Spinal cord (tissue), 10 donors: ENCODE results near the gene CEP70. TPM values are rescaled to one million over a fixed set of nuclear protein-coding genes. Genes with fewer than 3 reads are reported as not detected.

ENCODE experiments used
- DNase-seq, 6 donors: peaks; one replicate each; pipeline versions ENCODE4 v3.0.0 to v3.0.0-alpha.2; 2013 to 2015; ENCODE audit warnings: low spot score in 6 of 6, low read depth in 4 of 6
- H3K27ac ChIP-seq: one replicate; pipeline ENCODE4 v1.5.1; 2013; ENCODE audit warnings: low read depth, low read length, control low read depth
- H3K27me3 ChIP-seq: one replicate; pipeline ENCODE4 v1.6.1; 2013; ENCODE audit warnings: low read length; ENCODE audit not compliant: control insufficient read depth, insufficient read depth
- H3K36me3 ChIP-seq: one replicate; pipeline ENCODE4 v1.6.1; 2013; ENCODE audit warnings: low read length; ENCODE audit not compliant: control insufficient read depth, insufficient read depth
- H3K4me1 ChIP-seq: one replicate; pipeline ENCODE4 v1.6.1; 2013; ENCODE audit warnings: low read length; ENCODE audit not compliant: control insufficient read depth, insufficient read depth
- H3K4me3 ChIP-seq: one replicate; pipeline ENCODE4 v1.5.1; 2013; ENCODE audit warnings: low read depth, low read length, control low read depth
- H3K9me3 ChIP-seq: one replicate; pipeline ENCODE4 v1.6.1; 2013; ENCODE audit warnings: low read length; ENCODE audit not compliant: control insufficient read depth, insufficient read depth
- WGBS: methylation state at CpG from one replicate; pipeline ENCODE4 v1.1.5; 2013; ENCODE audit warnings: missing lambda C conversion rate; ENCODE audit not compliant: insufficient coverage; 5-methylcytosine and 5-hydroxymethylcytosine counted together
- long read RNA-seq, 4 donors: transcript quantifications; one replicate each; lab custom pipeline, GENCODE V29; 2026
- polyA plus RNA-seq, 2 donors: library from polyadenylated mRNA; unstranded; fragments of 120-200 nt; gene quantifications; one replicate each; pipeline ENCODE4 v1.2.1, GENCODE V29; 2013; ENCODE audit not compliant: insufficient read length in 2 of 2
- total RNA-seq, 2 donors: library from RNA; depleted of rRNA in 1 of 2; stranded (reverse); fragments of 120-200 nt in 1 of 2; fragments of >200 nt in 1 of 2; gene quantifications; one replicate each; pipeline versions ENCODE4 v1.2.3 to v1.2.4, GENCODE V29; 2013 to 2014
- donor health status: healthy.

CEP70 gene, protein sequence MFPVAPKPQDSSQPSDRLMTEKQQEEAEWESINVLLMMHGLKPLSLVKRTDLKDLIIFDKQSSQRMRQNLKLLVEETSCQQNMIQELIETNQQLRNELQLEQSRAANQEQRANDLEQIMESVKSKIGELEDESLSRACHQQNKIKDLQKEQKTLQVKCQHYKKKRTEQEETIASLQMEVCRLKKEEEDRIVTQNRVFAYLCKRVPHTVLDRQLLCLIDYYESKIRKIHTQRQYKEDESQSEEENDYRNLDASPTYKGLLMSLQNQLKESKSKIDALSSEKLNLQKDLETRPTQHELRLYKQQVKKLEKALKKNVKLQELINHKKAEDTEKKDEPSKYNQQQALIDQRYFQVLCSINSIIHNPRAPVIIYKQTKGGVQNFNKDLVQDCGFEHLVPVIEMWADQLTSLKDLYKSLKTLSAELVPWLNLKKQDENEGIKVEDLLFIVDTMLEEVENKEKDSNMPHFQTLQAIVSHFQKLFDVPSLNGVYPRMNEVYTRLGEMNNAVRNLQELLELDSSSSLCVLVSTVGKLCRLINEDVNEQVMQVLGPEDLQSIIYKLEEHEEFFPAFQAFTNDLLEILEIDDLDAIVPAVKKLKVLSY
- total RNA-seq: 10 to 100 TPM; 43.3 to 50.9 TPM
- 10 to 100 TPM; 29.7 to 35.8 TPM for polyA plus RNA-seq
- long read RNA-seq, donor 1, partial matches to known transcripts: 9 of 12 reads
- long read RNA-seq, donor 1, other reads (novel, unspliced or antisense): 0 of 12 reads
- long read RNA-seq, donor 2, partial matches to known transcripts: 23 of 52 reads
- long read RNA-seq, donor 2, other reads (novel, unspliced or antisense): 27 of 52 reads
- long read RNA-seq, donor 3, partial matches to known transcripts: 0 of 1 reads
- long read RNA-seq, donor 3, other reads (novel, unspliced or antisense): 0 of 1 reads
- long read RNA-seq, donor 4, partial matches to known transcripts: 53 of 104 reads
- long read RNA-seq, donor 4, other reads (novel, unspliced or antisense): 49 of 104 reads

DNA sequence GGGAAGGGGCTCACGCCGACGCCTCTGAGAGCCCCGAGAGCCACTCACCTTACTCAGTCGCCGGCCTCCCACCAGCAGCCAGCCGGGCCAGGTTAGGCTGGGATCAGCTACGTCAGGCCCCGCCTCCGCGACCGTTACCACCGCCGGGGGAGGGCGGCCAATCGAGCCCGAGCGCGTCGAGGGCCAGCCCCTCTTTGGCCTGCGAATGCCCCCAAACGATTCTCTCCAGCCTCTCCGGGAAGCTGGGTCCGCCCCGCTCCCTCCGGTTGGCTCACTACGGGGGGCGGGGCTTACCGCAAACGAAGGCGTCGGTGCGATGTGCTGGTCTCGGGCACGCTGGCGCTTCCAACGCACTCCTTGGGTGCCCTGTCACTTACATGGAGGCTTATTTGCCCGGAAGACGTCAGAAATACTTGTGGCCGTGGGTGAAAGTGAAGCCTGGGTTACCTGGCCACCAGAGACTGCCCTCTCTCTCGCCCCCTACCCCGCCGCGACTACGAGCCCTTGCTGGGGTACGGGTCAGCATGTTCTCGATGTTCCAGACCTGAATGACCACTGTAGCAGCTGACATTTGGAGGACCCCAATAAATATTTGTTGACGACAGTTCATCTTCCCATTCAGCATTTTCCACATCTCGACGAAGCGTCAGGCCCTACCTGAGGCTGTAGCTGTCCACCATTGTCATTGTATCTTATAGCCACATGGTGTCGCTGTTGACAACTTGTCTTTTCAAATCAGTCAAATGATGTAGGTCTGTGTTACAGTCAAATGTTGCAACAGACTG is at the start of gene CEP70:
TSS of gene CEP70 (minus strand) at position 111 of the 785 bp plus-strand sequence. CDS start 21,333 bp downstream, outside the sequence.
- Histone ChIP-seq H3K27me3 (no peaks in the 10 kb centered on the region), H3K9me3 (no peaks in the 10 kb centered on the region), H3K4me1 (peaks cover 6% of the 10 kb centered on the region), H3K36me3 (no peaks in the 10 kb centered on the region), H3K4me3 (peak within 1 kb of the TSS; percentile 98), H3K27ac (peak within 1 kb of the TSS; percentile 96)
- WGBS: 0% methylated on average over 51 of the region's 52 CpGs
- DNase-seq: peak; percentile 85 to 98 (median 89)

DNA sequence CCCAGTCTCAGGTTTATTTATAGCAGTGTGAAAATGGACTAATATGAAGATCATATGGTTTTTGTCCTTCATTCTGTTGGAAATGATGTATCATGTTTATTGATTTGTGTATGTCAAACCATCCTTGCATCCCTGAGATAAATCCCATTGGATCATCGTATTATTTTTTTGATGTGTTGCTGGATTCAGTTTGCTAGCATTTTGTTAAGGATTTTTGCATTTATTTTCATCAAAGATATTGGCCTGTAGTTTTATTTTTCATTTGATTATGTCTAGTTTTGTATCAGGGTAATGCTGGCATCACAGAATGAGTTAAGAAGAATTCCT is 48.8 kb upstream of the CEP70 start:
- H3K4me1 ChIP-seq: no peaks in the 10 kb centered on the region
- H3K36me3 ChIP-seq: no peaks in the 10 kb centered on the region
- no peak for DNase-seq
- H3K9me3 ChIP-seq: peaks cover 8% of the 10 kb centered on the region
- WGBS: no CpG with 5 or more reads among the region's 1 CpG
- no peak overlapping the region for H3K4me3 ChIP-seq
- H3K27me3 ChIP-seq: no peaks in the 10 kb centered on the region
- H3K27ac ChIP-seq: no peak overlapping the region

DNA sequence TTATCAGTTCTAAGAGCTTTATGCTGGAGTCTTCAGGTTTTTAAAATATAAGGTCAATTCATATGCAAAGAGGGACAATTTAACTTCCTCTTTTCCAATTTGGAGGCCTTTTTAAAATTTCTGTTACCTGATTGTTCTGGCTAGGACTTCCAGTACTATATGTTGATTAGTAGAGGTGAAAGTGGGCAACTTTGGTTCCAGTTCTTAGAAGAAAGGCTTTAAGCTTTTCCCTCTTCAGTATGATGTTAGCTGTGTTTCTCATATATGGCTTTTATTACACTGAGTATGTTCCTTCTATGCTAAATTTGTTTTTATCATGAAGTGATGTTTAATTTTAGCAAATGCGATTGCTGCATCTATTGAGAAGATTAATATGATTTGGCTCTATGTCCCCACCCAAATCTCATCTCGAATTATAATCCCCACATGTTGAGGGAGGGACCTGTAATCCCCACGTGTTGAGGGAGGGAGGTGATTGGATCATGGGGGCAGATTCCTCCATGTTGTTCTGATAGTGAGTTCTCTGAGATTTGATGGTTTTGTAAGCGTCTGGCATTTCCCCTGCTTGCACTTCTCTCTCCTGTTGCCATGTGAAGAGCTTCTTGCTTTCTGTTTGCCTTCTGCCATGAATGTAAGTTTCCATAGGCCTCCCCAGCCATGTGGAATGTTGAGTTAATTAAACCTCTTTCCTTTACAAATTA is 48.3 kb upstream of the CEP70 start:
- no peak for DNase-seq
- Histone ChIP-seq H3K36me3 (no peaks in the 10 kb centered on the region), H3K4me1 (no peaks in the 10 kb centered on the region), H3K4me3 (no peak overlapping the region), H3K27ac (no peak overlapping the region), H3K9me3 (peaks cover 8% of the 10 kb centered on the region), H3K27me3 (no peaks in the 10 kb centered on the region)
- no CpG with 5 or more reads among the region's 4 CpGs for WGBS

DNA sequence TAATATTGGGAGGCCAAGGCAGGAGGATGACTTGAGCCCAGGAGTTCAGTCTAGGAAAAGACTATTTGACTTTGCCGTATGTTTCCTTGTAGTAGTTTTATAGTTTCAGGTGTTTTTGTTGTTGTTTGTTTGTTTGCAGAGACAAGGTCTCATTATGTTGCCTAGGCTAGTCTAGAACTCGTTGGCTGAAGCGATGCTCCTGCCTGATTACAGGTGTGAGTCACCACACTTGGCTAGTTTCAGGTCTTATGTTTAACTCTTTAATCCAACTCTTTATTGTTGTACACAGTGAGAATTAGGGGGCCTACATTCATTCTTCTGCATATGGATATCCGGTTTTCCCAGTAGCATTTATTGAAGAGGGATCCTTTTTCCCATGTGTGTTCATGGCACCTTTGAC is 46.5 kb upstream of the CEP70 start:
- Histone ChIP-seq H3K27me3 (no peaks in the 10 kb centered on the region), H3K9me3 (peaks cover 2% of the 10 kb centered on the region), H3K36me3 (no peaks in the 10 kb centered on the region), H3K4me1 (no peaks in the 10 kb centered on the region), H3K4me3 (no peak overlapping the region), H3K27ac (no peak overlapping the region)
- whole genome bisulfite sequencing: no CpG with 5 or more reads among the region's 4 CpGs
- DNase-seq: no peak

DNA sequence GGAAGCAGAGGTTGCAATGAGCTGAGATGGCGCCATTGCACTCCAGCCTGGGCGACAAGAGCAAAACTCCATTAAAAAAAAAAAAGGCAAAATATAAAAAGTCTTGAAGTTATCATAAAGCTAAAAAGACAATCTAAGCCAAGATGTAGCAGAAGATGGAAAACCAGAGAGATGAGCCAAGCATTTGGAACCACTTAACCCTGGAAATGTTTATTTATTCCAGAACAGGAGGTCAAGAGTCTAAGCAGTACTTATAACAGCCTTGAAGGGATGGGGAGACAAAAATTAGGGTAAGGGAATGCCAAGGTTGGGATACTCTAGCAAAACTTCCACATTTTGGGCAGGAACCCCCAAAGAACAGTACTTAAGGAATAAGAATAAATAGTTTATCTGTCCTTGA is 44.6 kb upstream of the CEP70 start:
- no peak for DNase-seq
- Histone ChIP-seq H3K9me3 (peaks cover 2% of the 10 kb centered on the region), H3K27ac (no peak overlapping the region), H3K36me3 (peaks cover 3% of the 10 kb centered on the region), H3K4me1 (no peaks in the 10 kb centered on the region), H3K27me3 (no peaks in the 10 kb centered on the region), H3K4me3 (no peak overlapping the region)
- no CpG with 5 or more reads among the region's 2 CpGs for WGBS

DNA sequence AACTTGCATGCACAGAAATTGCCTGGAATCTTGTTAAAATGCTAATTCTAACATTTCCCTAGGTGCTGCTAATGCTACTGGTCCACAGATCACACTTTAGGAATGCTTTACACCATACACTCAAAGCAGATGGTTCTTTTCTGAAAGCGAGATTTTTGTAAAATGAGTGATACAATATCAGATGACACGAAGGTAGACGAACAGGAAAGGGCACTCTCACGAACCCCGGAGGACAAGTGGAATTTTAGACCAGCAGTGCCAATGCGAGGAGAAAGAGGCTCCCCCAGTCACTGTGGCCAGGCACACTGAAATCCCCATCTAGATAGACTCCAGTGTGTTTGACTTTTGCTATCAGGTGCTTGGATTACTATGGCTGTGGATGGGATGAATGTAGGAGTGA is 35.5 kb upstream of the CEP70 start:
- DNase-seq: no peak
- Histone ChIP-seq H3K9me3 (no peaks in the 10 kb centered on the region), H3K4me1 (no peaks in the 10 kb centered on the region), H3K4me3 (no peak overlapping the region), H3K36me3 (peaks cover 10% of the 10 kb centered on the region), H3K27me3 (no peaks in the 10 kb centered on the region), H3K27ac (no peak overlapping the region)
- WGBS: 75% methylated on average over 5 of the region's 6 CpGs

DNA sequence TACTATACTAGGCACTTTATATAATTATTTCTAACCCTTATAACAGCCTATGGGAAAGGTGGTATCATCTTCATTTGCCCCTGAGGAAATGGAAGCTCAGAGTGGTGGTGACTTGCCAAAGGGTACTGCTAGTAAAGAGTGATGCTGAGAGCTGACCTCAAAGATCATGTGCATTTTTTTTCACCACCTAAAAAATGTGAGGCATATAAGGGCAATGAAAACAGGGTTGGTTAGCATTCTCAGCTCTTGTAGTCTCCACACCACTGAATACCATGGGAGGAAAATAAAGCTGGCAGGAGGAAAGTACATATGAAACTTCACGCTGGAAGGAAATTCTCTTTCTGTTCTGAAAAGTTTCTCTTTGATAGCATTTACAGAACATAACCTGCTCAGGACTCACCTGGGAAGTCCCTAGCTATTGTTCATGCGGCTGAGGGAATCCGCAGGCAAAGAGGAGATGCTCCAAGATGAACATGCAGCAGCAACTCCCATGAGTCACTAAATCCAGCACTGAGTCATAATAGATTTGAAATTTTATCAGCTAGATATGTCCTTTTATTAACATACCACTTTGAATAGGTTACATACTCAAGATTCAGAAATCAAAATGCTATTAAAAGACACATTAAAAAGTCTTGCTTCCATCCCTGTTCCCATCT is 31.8 kb upstream of the CEP70 start:
- Histone ChIP-seq H3K9me3 (no peaks in the 10 kb centered on the region), H3K36me3 (peaks cover 3% of the 10 kb centered on the region), H3K27me3 (no peaks in the 10 kb centered on the region), H3K27ac (no peak overlapping the region), H3K4me1 (no peaks in the 10 kb centered on the region), H3K4me3 (no peak overlapping the region)
- no CpG with 5 or more reads among the region's 3 CpGs for WGBS
- no peak for DNase-seq

DNA sequence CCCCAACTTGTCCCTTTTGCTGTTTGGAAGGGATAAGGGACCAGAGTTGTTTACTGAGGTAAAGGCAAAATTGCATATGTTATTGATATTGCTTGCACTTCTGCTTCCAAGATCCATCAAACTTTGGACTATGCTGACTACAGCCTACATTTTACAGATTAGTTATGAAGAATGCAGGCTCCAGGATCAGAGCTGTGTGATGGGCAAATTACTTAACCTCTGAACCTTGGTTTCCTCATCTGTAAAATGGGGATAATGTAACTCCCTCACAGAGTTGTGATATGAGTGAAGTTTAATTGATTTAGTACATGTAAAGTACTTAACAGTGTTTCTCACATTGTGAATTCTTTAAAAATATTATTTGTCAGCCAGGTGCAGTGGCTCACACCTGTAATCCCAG is 30.5 kb upstream of the CEP70 start:
- no peak for DNase-seq
- Histone ChIP-seq H3K4me1 (no peaks in the 10 kb centered on the region), H3K27me3 (no peaks in the 10 kb centered on the region), H3K27ac (no peak overlapping the region), H3K4me3 (no peak overlapping the region), H3K36me3 (no peaks in the 10 kb centered on the region), H3K9me3 (no peaks in the 10 kb centered on the region)
